Measurements from ENCODE around the gene KCNS1. TPM values are rescaled to one million over a fixed set of nuclear protein-coding genes. Genes with fewer than 3 reads are reported as not detected.

KCNS1 gene
- total RNA-seq, 1 donor from 2014 or later = 2.2 TPM

DNA sequence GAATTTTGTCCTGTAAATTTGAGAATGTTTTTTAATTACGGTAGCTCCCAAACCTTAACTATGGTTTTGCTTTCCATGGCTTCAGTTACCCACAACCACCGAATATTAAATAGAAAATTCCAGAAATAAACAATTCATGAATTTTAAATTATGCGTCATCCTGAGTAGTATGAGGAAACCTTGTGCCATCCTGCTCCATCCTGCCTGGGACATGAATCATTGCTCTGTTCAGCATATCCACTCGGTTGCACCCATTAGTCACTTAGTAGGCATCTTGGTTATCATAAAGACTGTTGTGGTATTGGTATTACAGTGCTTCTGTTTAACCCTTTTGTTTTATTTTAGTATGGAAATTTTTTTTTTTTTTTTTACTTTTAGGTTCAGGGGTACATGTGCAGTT, 39.7 kb downstream of the KCNS1 start:
- Histone ChIP-seq H3K4me2 (ENCODE audit: low read length) (peak overlapping the region; percentile 44), H3K36me3 (ENCODE audit: insufficient read depth, low read length) (peaks cover 5% of the 10 kb centered on the region), H3K9me3 (ENCODE audit: insufficient read depth, low read depth, low read length) (no peaks in the 10 kb centered on the region), H3K27me3 (ENCODE audit: insufficient read depth, low read length) (no peaks in the 10 kb centered on the region), H3K79me2 (ENCODE audit: insufficient read depth, low read length) (peaks cover 10% of the 10 kb centered on the region), H3K9ac (ENCODE audit: low read length) (no peak overlapping the region), H3K4me1 (ENCODE audit: insufficient read depth, low read length) (peaks cover 29% of the 10 kb centered on the region), H4K20me1 (ENCODE audit: insufficient read depth, low read length) (peaks cover 3% of the 10 kb centered on the region), H2AFZ (ENCODE audit: low read depth, low read length) (no peak overlapping the region), H3K4me3 (ENCODE audit: insufficient read depth, low read depth, low read length) (no peak overlapping the region), H3K27ac (ENCODE audit: low read depth, low read length) (peak overlapping the region; percentile 66)
- Mint-ChIP-seq H3K9me3 (ENCODE audit: unreplicated experiment) (no peaks in the 10 kb centered on the region), H3K27me3 (ENCODE audit: low read depth, unreplicated experiment) (no peaks in the 10 kb centered on the region), H3K4me3 (ENCODE audit: unreplicated experiment) (no peak overlapping the region), H3K27ac (ENCODE audit: unreplicated experiment) (peak overlapping the region; percentile 94), H3K4me1 (ENCODE audit: low read depth, unreplicated experiment) (peaks cover 38% of the 10 kb centered on the region), H3K36me3 (ENCODE audit: low read depth, unreplicated experiment) (peaks cover 6% of the 10 kb centered on the region)
- peak; percentile 94 for DNase-seq (ENCODE audit: low read depth)
- FAIRE-seq = peak; percentile 68
- TF ChIP-seq, protein P1, sequence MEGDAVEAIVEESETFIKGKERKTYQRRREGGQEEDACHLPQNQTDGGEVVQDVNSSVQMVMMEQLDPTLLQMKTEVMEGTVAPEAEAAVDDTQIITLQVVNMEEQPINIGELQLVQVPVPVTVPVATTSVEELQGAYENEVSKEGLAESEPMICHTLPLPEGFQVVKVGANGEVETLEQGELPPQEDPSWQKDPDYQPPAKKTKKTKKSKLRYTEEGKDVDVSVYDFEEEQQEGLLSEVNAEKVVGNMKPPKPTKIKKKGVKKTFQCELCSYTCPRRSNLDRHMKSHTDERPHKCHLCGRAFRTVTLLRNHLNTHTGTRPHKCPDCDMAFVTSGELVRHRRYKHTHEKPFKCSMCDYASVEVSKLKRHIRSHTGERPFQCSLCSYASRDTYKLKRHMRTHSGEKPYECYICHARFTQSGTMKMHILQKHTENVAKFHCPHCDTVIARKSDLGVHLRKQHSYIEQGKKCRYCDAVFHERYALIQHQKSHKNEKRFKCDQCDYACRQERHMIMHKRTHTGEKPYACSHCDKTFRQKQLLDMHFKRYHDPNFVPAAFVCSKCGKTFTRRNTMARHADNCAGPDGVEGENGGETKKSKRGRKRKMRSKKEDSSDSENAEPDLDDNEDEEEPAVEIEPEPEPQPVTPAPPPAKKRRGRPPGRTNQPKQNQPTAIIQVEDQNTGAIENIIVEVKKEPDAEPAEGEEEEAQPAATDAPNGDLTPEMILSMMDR (IDR thresholded peaks at IDR 0.05; ENCODE audit: insufficient read depth, low read depth, low read length) = no peak
- TF ChIP-seq EZH2 (IDR thresholded peaks at IDR 0.05; ENCODE audit: insufficient read depth, low read length) = no peak

DNA sequence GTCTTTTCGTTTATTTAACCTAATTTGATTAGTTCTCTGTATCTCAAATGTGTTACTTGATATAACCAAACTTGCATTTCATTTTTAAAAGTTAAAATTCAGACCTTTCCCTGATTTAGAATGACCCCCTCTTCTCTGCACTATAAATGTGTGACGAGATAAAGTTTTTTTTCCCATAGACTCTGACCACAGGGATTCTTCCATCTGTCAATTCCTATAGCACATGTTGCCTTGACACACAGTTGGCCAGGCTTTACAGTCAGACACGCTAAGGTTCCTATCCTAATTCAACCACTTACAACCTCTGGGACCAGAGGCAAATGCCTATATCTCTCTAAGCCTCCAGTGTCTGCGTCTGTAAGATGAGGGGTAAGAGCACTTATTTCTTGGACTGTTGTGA, 40.6 kb downstream of the KCNS1 start:
- Mint-ChIP-seq H3K4me1 (ENCODE audit: low read depth, unreplicated experiment) (peaks cover 42% of the 10 kb centered on the region), H3K27ac (ENCODE audit: unreplicated experiment) (peak overlapping the region; percentile 94), H3K27me3 (ENCODE audit: low read depth, unreplicated experiment) (no peaks in the 10 kb centered on the region), H3K4me3 (ENCODE audit: unreplicated experiment) (no peak overlapping the region), H3K9me3 (ENCODE audit: unreplicated experiment) (no peaks in the 10 kb centered on the region), H3K36me3 (ENCODE audit: low read depth, unreplicated experiment) (peaks cover 6% of the 10 kb centered on the region)
- H3K4me1 ChIP-seq (ENCODE audit: insufficient read depth, low read length) = peaks cover 29% of the 10 kb centered on the region
- no peak overlapping the region for H2AFZ ChIP-seq (ENCODE audit: low read depth, low read length)
- H3K36me3 ChIP-seq (ENCODE audit: insufficient read depth, low read length) = peaks cover 5% of the 10 kb centered on the region
- no peak overlapping the region for H3K4me2 ChIP-seq (ENCODE audit: low read length)
- no peak for DNase-seq (ENCODE audit: low read depth)
- H3K27ac ChIP-seq (ENCODE audit: low read depth, low read length) = peak overlapping the region; percentile 66
- TF ChIP-seq, protein P1 (IDR thresholded peaks at IDR 0.05; ENCODE audit: insufficient read depth, low read depth, low read length) = no peak
- TF ChIP-seq EZH2 (IDR thresholded peaks at IDR 0.05; ENCODE audit: insufficient read depth, low read length) = no peak
- no peaks in the 10 kb centered on the region for H3K27me3 ChIP-seq (ENCODE audit: insufficient read depth, low read length)
- H3K9me3 ChIP-seq (ENCODE audit: insufficient read depth, low read depth, low read length) = no peaks in the 10 kb centered on the region
- no peak overlapping the region for H3K9ac ChIP-seq (ENCODE audit: low read length)
- FAIRE-seq = no peak
- no peak overlapping the region for H3K4me3 ChIP-seq (ENCODE audit: insufficient read depth, low read depth, low read length)
- H4K20me1 ChIP-seq (ENCODE audit: insufficient read depth, low read length) = peaks cover 2% of the 10 kb centered on the region
- peaks cover 6% of the 10 kb centered on the region for H3K79me2 ChIP-seq (ENCODE audit: insufficient read depth, low read length)

DNA sequence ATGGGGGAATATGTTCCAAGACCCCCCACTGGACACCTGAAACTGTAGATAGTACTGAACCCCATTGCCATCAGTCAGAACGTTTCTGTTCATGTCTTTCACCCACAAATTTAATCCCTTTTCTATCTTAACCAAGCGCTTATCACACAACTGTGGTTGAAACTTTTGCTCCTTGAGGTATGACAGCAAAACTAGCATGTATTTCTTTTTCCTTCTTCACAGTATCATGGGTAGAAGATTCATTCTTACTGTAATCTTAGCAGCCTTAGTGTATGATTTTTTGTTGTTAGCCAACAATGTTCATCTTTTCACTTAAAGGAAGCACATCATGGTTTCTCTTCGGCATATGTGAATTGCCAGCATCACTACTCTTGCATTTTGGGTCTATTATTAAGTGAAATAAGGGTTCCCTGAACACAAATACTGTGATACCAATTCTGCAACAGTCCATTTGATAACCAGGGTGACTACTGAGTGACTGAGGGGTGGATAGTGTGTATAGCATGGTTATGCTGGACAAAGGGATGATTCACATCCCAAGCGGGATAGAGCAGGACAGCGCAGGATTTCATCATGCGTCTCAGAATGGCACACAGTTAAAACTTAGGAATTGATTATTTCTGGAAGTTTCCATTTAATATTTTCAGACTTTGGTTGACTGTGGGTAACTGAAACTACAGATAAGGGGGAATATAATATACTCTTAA, 41.8 kb downstream of the KCNS1 start:
- FAIRE-seq (no peak), DNase-seq (ENCODE audit: low read depth) (peak; percentile 52)
- no peak overlapping the region for H3K4me3 ChIP-seq (ENCODE audit: insufficient read depth, low read depth, low read length)
- H3K9me3 Mint-ChIP-seq (ENCODE audit: unreplicated experiment) = no peaks in the 10 kb centered on the region
- H3K9ac ChIP-seq (ENCODE audit: low read length) = no peak overlapping the region
- peaks cover 49% of the 10 kb centered on the region for H3K4me1 Mint-ChIP-seq (ENCODE audit: low read depth, unreplicated experiment)
- H3K27me3 ChIP-seq (ENCODE audit: insufficient read depth, low read length) = no peaks in the 10 kb centered on the region
- H2AFZ ChIP-seq (ENCODE audit: low read depth, low read length) = no peak overlapping the region
- peaks cover 5% of the 10 kb centered on the region for H3K36me3 ChIP-seq (ENCODE audit: insufficient read depth, low read length)
- peak overlapping the region; percentile 86 for H3K27ac Mint-ChIP-seq (ENCODE audit: unreplicated experiment)
- H3K9me3 ChIP-seq (ENCODE audit: insufficient read depth, low read depth, low read length) = no peaks in the 10 kb centered on the region
- no peaks in the 10 kb centered on the region for H3K79me2 ChIP-seq (ENCODE audit: insufficient read depth, low read length)
- no peaks in the 10 kb centered on the region for H3K27me3 Mint-ChIP-seq (ENCODE audit: low read depth, unreplicated experiment)
- H3K4me3 Mint-ChIP-seq (ENCODE audit: unreplicated experiment) = no peak overlapping the region
- peaks cover 5% of the 10 kb centered on the region for H3K36me3 Mint-ChIP-seq (ENCODE audit: low read depth, unreplicated experiment)
- peak overlapping the region; percentile 7 for H3K4me2 ChIP-seq (ENCODE audit: low read length)
- H3K27ac ChIP-seq (ENCODE audit: low read depth, low read length) = no peak overlapping the region
- peaks cover 29% of the 10 kb centered on the region for H3K4me1 ChIP-seq (ENCODE audit: insufficient read depth, low read length)
- no peaks in the 10 kb centered on the region for H4K20me1 ChIP-seq (ENCODE audit: insufficient read depth, low read length)
- TF ChIP-seq EZH2 (IDR thresholded peaks at IDR 0.05; ENCODE audit: insufficient read depth, low read length) = no peak
- TF ChIP-seq, protein P1 (IDR thresholded peaks at IDR 0.05; ENCODE audit: insufficient read depth, low read depth, low read length) = no peak
